Adipose tissue (tissue), 3 donors: ENCODE measurements around the gene HMGN2. TPM values are rescaled to one million over a fixed set of nuclear protein-coding genes. Genes with fewer than 3 reads are reported as not detected.

Experiments used
- H3K27ac ChIP-seq: one replicate; pipeline ENCODE4 v1.5.1; 2013; ENCODE audit warnings: low read depth, low read length
- WGBS, 3 donors: extraction: QIAGEN DNeasy Blood & Tissue Kit; methylation state at CpG; one replicate each; pipeline ENCODE4 v1.1.7; 2013; 5-methylcytosine and 5-hydroxymethylcytosine counted together
- polyA plus RNA-seq, 3 donors: library from polyadenylated mRNA; stranded (reverse); fragments of 200-250 nt; gene quantifications; one replicate each; pipeline ENCODE4 v1.2.3, GENCODE V29; 2013
- donor health status: healthy with polysubstance abuse.
- donor health status: Bipolar disorder and iron deficiency.
- donor health status: healthy.

Gene HMGN2
- polyA plus RNA-seq, 3 donors = 236 to 377 (median 260) TPM

GRCh38 chr1:26520339-26520738 is 48.1 kb downstream of the HMGN2 start:
- no peak overlapping the region for H3K27ac ChIP-seq
- 73 to 90% (median 81%) methylated on average over 5 of the region's 5 CpGs for WGBS, 3 donors

DNA sequence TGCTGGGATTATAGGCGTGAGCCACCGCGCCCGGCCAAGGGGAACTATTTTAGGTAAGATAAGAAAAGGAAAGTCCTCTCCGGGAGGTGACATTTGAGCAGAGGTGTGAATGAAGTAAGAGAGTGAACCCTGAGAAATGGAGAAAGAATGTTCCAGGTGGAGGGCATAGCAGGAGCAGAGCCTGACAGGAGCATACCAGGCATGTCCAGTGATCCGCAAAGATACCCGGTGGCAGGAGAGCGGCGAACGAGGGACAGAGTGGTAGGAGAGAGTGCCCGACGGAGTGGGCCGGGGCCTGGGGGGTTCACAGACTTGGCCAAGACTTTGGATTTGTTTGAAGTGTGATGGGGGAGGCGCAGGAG is 49.4 kb downstream of the HMGN2 start:
- no peak overlapping the region for H3K27ac ChIP-seq
- 68 to 79% (median 73%) methylated on average over 14 of the region's 14 CpGs for WGBS, 3 donors

- no peak overlapping the region for H3K27ac ChIP-seq
These were observed 49.8 kb downstream of the HMGN2 start for GRCh38 chr1:26522073-26522472.

GRCh38 chr1:26524181-26524580 is 51.9 kb downstream of the HMGN2 start:
- no peak overlapping the region for H3K27ac ChIP-seq
- WGBS, 3 donors = 68 to 72% (median 71%) methylated on average over 4 of the region's 4 CpGs

Other genes starting within 250 kb of the HMGN2 start
- 1 to 10 TPM; 1.3 to 3.3 (median 1.9) TPM for gene CEP85, start 238.2 kb upstream of the HMGN2 start, polyA plus RNA-seq
- 100 to 1,000 TPM in 2 of 3 donors, 10 to 100 TPM in 1; 54.1 to 269 (median 154) TPM for gene SH3BGRL3, start 192.4 kb upstream of the HMGN2 start, polyA plus RNA-seq
- 10 to 100 TPM; 13.1 to 19.1 (median 16.9) TPM for gene UBXN11, start 165.8 kb upstream of the HMGN2 start, polyA plus RNA-seq
- 10 to 100 TPM; 15.8 to 27.6 (median 20.2) TPM for gene CD52, start 154.5 kb upstream of the HMGN2 start, polyA plus RNA-seq
- under 1 TPM in 2 of 3 donors, not detected in 1; 0.14 to 0.18 TPM for gene CRYBG2, start 118.3 kb upstream of the HMGN2 start, polyA plus RNA-seq
- gene ZNF683, start 99.7 kb upstream of the HMGN2 start, polyA plus RNA-seq = under 1 TPM in 1 of 3 donors, not detected in 2; 0.46 TPM
- not detected for gene LIN28A, start 61.6 kb upstream of the HMGN2 start, polyA plus RNA-seq
- gene DHDDS, start 40.1 kb upstream of the HMGN2 start, polyA plus RNA-seq = 100 to 1,000 TPM in 1 of 3 donors, 10 to 100 TPM in 2; 22.8 to 128 (median 31.2) TPM
- 10 to 100 TPM in 2 of 3 donors, 1 to 10 TPM in 1; 8.9 to 13.9 (median 13.3) TPM for gene RPS6KA1, start 57.3 kb downstream of the HMGN2 start, polyA plus RNA-seq
- 10 to 100 TPM; 12.2 to 22.8 (median 18.1) TPM for gene ARID1A, start 223.6 kb downstream of the HMGN2 start, polyA plus RNA-seq